HT1080 (cell line): Measurements from ENCODE around the gene LANCL1. TPM values are rescaled to one million over a fixed set of nuclear protein-coding genes. Genes with fewer than 3 reads are reported as not detected.
A peak's percentile ranks its signal among the peaks of the same experiment; 100 is the strongest.
"Not testable (repeated sequence)": the region's sequence is repeated elsewhere in the genome, so short reads cannot be mapped to it uniquely, and the experiment has no call there.

Experiments
- DNase-seq: peaks from one replicate; pipeline ENCODE4 v3.0.0-alpha.2; 2015; ENCODE audit warnings: low read depth
- total RNA-seq: library from RNA; depleted of rRNA; stranded (reverse); fragments of >200 nt; shearing (Covaris generic); gene quantifications from 2 replicates; pipeline ENCODE4 v1.2.3, GENCODE V29; 2014

The LANCL1 gene
- total RNA-seq, 1 experiment from 2014 or later = 38.3 TPM

- no peak for DNase-seq
These were observed 16.7 kb downstream of the LANCL1 start for GRCh38 chr2:210459880-210460279.

DNA sequence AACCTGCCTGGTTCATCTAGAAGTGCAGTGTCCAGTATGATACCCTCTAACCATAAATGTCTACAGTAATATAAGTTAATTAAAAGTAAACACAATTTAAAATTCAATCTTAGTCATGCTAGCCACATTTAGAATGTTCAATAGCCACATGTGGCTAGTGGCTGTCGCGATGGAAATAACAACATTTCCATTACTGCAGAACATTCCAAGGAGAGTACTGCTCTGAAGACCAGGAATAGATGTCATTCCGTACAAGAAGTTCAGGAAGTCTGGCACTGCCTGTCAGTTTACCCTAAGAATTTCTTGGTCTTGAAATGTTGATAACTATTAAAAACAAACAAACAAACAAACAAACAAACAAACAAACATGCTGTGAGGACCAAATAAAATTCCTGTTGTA is 17.2 kb downstream of the LANCL1 start:
- DNase-seq = no peak

GRCh38 chr2:210458395-210458794 is 18.2 kb downstream of the LANCL1 start:
- no peak for DNase-seq

GRCh38 chr2:210456571-210456970 is 20.0 kb downstream of the LANCL1 start:
- no peak for DNase-seq

DNA sequence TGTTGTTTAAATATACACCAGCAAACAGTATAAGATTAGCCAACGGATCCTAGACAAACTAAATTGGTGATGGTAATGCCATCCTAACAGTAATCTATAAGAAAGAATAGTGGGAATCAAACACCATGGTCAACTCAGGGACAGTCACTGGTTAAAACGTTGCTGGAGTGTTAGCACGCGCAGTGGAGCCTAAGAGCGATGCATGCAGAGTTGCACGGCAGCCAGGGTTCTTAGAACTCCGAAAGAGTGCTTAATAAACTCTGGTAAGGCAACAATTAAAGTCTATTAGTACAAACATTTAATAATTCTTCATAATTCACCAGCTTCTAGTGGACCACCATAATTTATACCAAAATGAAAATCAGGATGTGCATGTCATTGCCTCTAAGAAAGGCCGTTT is 22.2 kb downstream of the LANCL1 start:
- DNase-seq = no peak

DNA sequence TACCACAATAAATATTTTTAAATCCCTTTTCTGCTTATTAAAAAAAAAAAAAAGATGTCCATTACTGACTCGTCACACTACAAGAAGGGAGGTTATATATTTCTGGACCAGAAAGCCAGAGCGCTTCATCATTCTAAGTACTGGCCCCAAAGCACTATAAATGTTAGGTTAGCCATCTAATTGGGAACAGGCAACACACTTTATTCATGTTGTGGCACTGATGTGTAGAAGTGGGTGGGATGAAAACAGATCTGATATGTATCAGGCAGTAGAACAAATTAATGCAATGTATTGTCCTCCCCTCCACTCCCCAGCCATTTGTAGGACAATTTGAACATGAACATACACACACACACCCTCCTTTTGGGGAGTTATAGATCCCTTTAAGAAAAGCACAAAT is 24.4 kb downstream of the LANCL1 start:
- no peak for DNase-seq

- DNase-seq = not testable (repeated sequence)
These were observed 25.6 kb downstream of the LANCL1 start for GRCh38 chr2:210450942-210451341.

DNA sequence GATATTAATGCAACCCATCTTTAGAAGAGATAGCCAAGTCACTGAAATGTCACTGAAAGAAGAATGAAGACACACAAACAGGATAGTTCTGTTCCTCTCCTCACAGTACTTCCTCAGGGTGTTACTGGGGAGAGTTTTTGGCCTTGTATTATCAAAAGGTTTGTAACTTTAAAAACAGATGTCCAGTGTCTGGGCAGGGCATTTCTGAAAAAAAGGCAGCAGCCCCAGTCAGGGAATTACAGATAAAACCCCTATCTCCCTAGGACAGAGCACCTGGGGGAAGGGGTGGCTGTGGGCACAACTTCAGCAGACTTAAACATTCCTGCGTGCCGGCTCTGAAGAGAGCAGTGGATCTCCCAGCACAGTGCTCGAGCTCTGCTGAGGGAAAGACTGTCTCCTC is 30.8 kb downstream of the LANCL1 start:
- no peak for DNase-seq

DNA sequence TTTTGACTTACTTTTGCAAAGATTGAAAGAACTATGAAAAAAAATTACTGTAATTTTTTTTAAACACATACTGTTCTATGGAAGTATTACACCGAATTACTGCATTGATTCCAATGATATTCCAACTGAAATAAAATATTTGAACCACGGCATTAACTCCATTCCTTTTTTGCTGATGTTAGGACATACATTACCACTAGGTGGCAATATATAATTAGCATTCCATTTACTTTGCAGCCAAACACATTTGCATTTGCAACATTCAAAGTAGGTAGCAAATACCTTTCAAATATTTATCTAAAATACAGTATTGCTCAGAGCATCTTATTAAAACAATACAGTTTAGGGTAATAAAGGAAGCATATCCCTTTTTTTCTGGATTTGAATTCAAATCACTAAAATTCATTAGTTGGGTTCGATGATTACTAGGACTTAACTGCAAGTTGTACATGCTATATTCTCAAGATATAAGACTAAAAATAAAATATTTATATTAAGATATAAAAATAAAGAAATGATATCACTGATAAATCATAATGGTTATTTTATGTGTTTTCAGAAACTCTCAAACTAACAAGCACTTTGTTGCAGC is 31.3 kb downstream of the LANCL1 start:
- DNase-seq = peak; percentile 11

- DNase-seq = no peak
These were observed 33.0 kb downstream of the LANCL1 start for GRCh38 chr2:210443527-210443926.

DNA sequence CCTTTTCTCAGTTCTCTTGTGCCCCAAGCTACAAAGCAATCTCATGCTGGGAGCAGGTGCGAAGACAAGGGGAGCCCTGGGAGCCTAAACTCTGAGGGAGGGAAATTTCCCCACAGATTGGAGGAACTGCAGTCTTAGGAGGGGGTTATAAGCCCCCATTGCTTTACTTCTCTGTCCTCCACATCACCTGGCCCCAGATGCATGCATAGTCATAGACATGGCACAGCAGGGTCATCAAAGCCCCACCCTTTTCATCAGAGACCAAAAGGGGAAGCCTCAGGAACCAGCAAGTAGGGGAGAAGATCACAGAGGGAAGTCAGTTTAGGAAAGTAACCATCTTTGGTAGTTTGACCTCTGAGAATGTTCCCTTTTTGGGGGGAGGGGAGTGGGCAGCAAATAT is 33.7 kb downstream of the LANCL1 start:
- DNase-seq = no peak

DNA sequence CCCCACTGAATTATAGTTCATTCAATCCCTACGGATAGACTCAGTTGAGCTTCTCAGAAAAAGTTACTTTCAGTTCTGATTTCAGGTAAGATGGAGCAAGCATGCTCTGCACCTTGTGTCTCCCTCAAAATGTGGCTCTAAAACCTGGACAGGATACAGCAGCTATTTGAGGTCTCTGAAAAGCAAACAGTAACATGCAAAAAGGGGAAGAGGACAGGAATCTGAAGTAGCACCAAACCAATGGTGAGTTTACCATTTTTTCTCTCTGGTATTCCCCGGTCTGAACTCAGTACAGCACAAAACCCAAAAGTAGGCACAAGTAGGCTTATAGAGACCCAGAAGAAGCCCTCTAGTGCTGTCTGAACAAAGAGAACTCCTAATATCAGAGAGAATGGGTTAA is 34.1 kb downstream of the LANCL1 start:
- no peak for DNase-seq

DNA sequence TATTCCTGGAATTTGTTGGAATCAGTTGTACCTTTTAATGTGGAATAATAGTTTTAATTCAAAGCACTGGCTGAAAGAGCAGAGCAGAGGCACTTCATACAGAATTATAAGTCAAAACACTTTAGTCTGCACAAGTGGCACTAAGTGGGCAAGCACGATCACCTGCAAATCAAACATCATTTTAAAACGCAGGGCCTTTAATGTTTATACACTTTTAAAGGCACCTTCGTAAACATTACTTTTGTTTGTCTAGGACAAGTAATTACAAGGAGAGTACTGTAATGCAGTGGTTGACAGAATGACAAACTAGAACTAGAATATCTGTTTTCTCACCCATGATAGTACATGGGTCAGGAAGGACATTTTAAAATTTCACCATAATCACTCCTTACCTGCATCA is 36.4 kb downstream of the LANCL1 start:
- no peak for DNase-seq

DNA sequence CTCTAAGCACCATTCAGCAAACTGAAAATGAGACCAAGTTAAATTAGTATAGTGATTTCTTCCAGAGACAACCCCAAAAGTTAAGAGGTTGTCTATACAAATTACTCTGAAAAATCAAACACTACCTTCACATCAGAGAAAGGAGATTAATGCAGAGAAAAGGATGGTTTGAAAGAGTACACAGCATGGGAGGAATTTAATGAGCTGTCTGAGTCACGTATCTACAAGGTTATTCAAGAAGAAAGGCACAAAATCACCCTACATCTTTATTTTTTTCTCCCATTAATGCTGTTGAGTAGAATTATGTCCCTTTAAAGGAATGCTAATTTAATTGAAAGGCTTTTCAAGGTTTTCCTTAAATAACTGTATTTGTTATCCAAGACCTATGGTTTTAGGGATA is 41.1 kb downstream of the LANCL1 start:
- no peak for DNase-seq

- no peak for DNase-seq
These were observed 43.9 kb downstream of the LANCL1 start for GRCh38 chr2:210432633-210433032.

DNA sequence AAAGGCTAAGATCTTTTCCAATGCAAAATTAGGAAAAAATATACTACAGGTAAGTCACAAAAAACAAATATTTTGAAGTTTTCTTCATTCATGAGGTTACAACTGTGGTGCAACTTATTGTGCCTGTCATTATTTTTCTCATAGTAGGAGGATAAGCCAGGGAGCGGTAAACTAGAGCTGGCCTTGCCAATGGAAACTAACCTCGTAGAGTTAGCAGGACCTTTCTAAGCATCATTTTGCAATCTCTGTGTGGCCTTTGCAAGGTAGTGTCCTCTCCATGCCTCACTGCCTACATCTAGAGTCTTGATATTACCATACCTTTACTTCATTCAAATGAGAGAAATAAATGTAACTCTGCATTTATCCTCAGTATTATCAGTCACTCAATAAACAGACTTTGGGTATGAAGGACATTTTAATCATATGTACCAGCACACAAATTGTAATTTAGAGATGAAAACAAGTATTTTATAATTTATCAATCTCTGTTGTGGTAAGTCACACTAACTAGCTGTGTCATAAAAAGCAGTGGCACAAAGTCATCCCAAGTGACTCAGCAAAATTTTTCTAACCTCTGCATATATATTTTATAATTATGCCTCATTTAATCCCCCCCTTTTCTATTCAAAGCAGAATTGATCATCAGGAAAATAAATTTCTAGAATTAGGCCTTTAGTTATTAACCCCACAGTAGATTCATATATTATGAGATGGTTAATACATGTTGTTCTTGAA is 47.0 kb downstream of the LANCL1 start:
- DNase-seq = no peak

- no peak for DNase-seq
These were observed 48.0 kb downstream of the LANCL1 start for GRCh38 chr2:210428393-210429179.

DNA sequence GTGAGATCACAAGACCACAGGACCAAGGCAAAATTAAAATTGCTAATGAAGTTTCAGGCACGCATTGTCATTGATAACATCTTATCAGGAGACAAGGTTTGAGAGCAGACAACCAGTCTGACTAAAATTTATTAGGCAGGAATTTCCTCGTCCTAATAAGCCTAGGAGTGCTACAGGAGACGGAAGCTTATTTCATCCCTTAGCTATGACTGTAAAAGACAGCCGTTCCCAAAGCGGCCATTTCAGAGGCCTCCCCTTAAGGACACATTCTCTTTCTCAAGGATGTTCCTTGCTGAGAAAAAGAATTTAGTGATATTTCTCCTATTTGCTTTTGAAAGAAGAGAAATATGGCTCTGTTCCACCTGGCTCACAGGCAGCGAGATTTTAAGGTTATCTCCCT is 49.2 kb downstream of the LANCL1 start:
- not testable (repeated sequence) for DNase-seq

GRCh38 chr2:210422366-210422765 is 54.2 kb downstream of the LANCL1 start:
- no peak for DNase-seq

GRCh38 chr2:210421916-210422315 is 54.6 kb downstream of the LANCL1 start:
- DNase-seq = peak; percentile 88

DNA sequence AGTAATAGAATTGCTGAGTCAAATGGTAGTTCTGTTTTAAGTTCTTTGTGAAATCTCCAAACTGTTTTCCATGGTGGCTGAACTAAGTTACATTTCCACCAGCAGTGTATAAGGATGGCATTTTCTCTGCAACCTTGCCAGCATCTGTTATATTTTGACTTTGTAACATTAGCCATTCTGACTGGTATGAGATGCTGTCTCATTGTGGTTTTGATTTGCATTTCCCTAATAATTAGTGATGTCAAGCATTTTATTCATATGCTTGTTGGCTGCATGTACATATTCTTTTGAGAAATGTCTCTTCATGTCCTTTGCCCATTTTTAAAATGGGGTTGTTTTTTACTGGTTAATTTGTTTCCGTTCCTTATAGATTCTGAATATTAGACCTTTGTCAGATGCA is 63.9 kb downstream of the LANCL1 start:
- DNase-seq = no peak

DNA sequence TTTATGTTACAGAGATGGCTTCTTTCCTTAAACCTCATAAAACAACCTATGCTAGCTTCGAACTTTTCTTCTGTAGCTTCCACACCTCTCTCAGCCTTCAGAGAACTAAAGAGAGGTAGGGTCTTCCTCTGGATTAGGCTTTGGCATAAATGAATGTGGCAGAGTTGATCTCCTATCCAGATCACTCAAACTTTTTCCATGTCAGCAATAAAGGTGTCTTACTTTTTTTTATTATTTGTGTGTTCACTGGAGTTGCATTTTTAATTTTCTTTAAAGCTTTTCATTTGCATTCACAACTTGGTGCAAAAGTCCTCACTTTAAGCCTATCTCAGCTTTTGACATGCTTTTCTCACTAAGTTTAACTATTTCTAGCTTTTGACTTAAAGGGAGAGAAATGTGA is 66.0 kb downstream of the LANCL1 start:
- no peak for DNase-seq
